Erythroblast (primary cell): Measurements from ENCODE around the gene GPC5.

ENCODE experiments used
- GATA1 ChIP-seq: IDR thresholded peaks from 2 replicates; pipeline ENCODE4 v1.6.1; 2011; ENCODE audit warnings: low read depth, mild to moderate bottlenecking, control low read depth, low read length, moderate library complexity
- POLR2A ChIP-seq: IDR thresholded peaks from 2 replicates; pipeline ENCODE4 v1.6.1; 2011; ENCODE audit warnings: mild to moderate bottlenecking, low read length

GRCh38 chr13:92717857-92718256, 1319.4 kb downstream of the GPC5 start:
- no peak for TF ChIP-seq POLR2A
- TF ChIP-seq GATA1: no peak
